Lung (tissue), 12 donors: ENCODE results near the gene JPH2. TPM values are rescaled to one million over a fixed set of nuclear protein-coding genes. Genes with fewer than 3 reads are reported as not detected.

ENCODE experiments used
- ATAC-seq: fragments of 200-7000 bp; cut with Tn5 transposase; one replicate; pipeline ENCODE4 v1.9.1; 2020; ENCODE audit warnings: moderate number of reproducible peaks; ENCODE audit not compliant: insufficient read depth, low FRiP score
- DNase-seq, 3 donors: peaks; one replicate each; pipeline ENCODE4 v3.0.0-alpha.2; 2013 to 2017
- H3K27ac ChIP-seq, 2 donors: one replicate each; pipeline ENCODE4 v1.5.1; 2013; ENCODE audit warnings: mild to moderate bottlenecking in 2 of 2, moderate library complexity in 2 of 2, control low read depth in 1 of 2, inconsistent platforms in 1 of 2, low read depth in 1 of 2, low read length in 1 of 2
- H3K27me3 ChIP-seq, 3 donors: one replicate each; pipeline ENCODE4 v1.5.1; 2013; ENCODE audit warnings: low read length in 2 of 3; ENCODE audit not compliant: control insufficient read depth in 3 of 3, insufficient read depth in 3 of 3
- H3K36me3 ChIP-seq, 4 donors: one replicate each; pipeline ENCODE4 v1.5.1; 2013; ENCODE audit warnings: low read length in 4 of 4, mild to moderate bottlenecking in 1 of 4, moderate library complexity in 1 of 4; ENCODE audit not compliant: control insufficient read depth in 4 of 4, insufficient read depth in 4 of 4
- H3K4me1 ChIP-seq, 5 donors: one replicate each; pipeline ENCODE4 v1.5.1; 2013; ENCODE audit warnings: low read length in 5 of 5, mild to moderate bottlenecking in 2 of 5, moderate library complexity in 1 of 5; ENCODE audit not compliant: control insufficient read depth in 5 of 5, insufficient read depth in 5 of 5
- H3K4me3 ChIP-seq: one replicate; pipeline ENCODE4 v1.5.1; 2013; ENCODE audit warnings: mild to moderate bottlenecking, control low read depth, moderate library complexity
- H3K9ac ChIP-seq, 2 donors: one replicate each; pipeline ENCODE4 v1.5.1; 2013; ENCODE audit warnings: low read length in 2 of 2, control low read depth in 1 of 2; ENCODE audit not compliant: insufficient read depth in 1 of 2
- H3K9me3 ChIP-seq, 4 donors: one replicate each; pipeline ENCODE4 v1.5.1; 2013; ENCODE audit warnings: low read length in 3 of 4, mild to moderate bottlenecking in 1 of 4, moderate library complexity in 1 of 4; ENCODE audit not compliant: control insufficient read depth in 4 of 4, insufficient read depth in 3 of 4
- WGBS, 2 donors: extraction: QIAGEN DNeasy Blood & Tissue Kit; methylation state at CpG; one replicate each; pipeline ENCODE4 v1.1.7; 2013; 5-methylcytosine and 5-hydroxymethylcytosine counted together
- polyA plus RNA-seq, 2 donors: library from polyadenylated mRNA; stranded (reverse); fragments of 200-250 nt; gene quantifications; one replicate each; pipeline ENCODE4 v1.2.1, GENCODE V29; 2013
- total RNA-seq, 2 donors: library from RNA; depleted of rRNA in 1 of 2; stranded (reverse); fragments of >200 nt in 1 of 2; gene quantifications; one replicate each; pipeline ENCODE4 v1.2.1, GENCODE V29; 2014 to 2021
- TF ChIP-seq, protein P1 (sequence below): IDR thresholded peaks from 2 replicates; pipeline ENCODE4 v1.5.1; 2012; ENCODE audit warnings: mild to moderate bottlenecking; ENCODE audit errors: control extremely low read depth, extremely low read depth
- donor health status: control.
- donor health status: control.
- donor health status: Bipolar disorder and iron deficiency.
- donor health status: healthy.
- donor health status: DM: yes; HTN: yes; CAD: no.

JPH2 gene
- total and polyA plus RNA-seq, 4 donors, result 2.5 to 9.2 (median 2.7) TPM

DNA sequence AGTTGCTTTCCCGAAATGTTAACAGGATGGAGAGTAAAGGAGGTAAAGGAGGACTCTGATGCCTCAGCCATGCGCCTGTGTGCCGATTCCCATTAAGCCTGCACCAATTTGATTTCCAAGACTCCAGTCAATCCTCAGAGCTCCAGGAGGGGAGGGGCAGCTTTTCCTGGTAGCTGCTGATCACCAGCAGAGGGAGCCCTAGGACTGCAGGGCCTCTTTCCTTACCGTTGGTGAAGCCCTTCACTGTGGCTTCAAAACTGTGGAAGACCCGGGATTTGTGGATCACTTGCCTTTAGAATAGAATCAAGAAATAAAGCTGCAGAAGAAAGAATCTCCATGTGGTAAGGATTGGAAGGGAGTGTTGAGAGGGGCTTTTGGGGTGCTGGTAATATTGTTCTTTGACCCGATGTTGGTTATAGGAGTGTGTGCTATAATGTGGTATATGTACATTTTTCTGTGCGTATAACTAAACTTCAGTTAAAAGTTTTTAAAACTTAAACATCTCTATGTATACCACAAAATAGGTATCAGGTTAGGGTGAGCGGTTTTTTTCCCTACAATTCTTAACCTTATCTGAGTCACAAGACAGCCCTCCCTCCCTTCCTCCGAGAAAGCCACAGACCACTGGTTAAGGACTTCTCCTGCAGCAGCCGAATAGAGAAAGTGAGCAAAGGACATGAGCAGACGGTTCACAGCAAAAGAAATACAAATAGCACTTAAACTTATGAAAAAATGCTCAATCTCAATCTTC lies 30.5 kb upstream of the JPH2 start:
- Histone ChIP-seq H3K27ac (no peak overlapping the region), H3K9me3 (no peaks in the 10 kb centered on the region), H3K4me3 (no peak overlapping the region), H3K4me1 (peaks cover 0 to under 1% (median 0%) of the 10 kb centered on the region in 5 donors), H3K36me3 (no peaks in the 10 kb centered on the region), H3K9ac (no peak overlapping the region), H3K27me3 (no peaks in the 10 kb centered on the region)
- TF ChIP-seq, protein P1, sequence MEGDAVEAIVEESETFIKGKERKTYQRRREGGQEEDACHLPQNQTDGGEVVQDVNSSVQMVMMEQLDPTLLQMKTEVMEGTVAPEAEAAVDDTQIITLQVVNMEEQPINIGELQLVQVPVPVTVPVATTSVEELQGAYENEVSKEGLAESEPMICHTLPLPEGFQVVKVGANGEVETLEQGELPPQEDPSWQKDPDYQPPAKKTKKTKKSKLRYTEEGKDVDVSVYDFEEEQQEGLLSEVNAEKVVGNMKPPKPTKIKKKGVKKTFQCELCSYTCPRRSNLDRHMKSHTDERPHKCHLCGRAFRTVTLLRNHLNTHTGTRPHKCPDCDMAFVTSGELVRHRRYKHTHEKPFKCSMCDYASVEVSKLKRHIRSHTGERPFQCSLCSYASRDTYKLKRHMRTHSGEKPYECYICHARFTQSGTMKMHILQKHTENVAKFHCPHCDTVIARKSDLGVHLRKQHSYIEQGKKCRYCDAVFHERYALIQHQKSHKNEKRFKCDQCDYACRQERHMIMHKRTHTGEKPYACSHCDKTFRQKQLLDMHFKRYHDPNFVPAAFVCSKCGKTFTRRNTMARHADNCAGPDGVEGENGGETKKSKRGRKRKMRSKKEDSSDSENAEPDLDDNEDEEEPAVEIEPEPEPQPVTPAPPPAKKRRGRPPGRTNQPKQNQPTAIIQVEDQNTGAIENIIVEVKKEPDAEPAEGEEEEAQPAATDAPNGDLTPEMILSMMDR, result peak; percentile 83
- DNase-seq, result peak; percentile 55 to 68 (median 68)
- ATAC-seq, result peak; percentile 80
- WGBS, 2 donors, result 32 to 40% methylated on average over 11 of the region's 11 CpGs

DNA sequence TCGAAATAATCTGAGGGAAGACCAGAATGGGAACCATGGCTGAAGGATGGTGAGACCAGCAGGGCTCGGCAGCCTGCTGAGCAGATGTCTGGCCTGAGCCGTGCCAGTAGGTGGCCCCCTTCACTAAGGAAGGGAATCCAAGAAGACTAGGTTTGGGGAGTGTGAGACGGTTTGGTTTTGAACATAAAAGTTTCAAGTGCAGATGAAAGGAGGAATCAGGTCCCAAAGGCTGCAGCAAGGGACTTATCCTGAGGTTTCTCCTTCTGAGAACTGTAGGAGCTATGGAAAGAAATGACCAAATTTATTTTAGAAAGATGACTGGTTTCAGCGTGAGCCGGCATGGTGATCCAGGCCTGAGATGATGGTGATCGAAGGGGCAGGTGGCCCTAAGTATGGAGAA lies 28.1 kb upstream of the JPH2 start:
- H3K36me3 ChIP-seq, result no peaks in the 10 kb centered on the region
- DNase-seq, result peak; percentile 73 to 80 (median 74)
- H3K27me3 ChIP-seq, result no peaks in the 10 kb centered on the region
- TF ChIP-seq, protein P1, result peak; percentile 56
- H3K9me3 ChIP-seq, result no peaks in the 10 kb centered on the region
- peaks cover 0 to 11% (median 6%) of the 10 kb centered on the region in 5 donors for H3K4me1 ChIP-seq
- H3K9ac ChIP-seq, result no peak overlapping the region
- no peak overlapping the region for H3K27ac ChIP-seq
- WGBS, 2 donors, result 52% methylated on average over 7 of the region's 7 CpGs
- no peak for ATAC-seq
- H3K4me3 ChIP-seq, result no peak overlapping the region

- no peaks in the 10 kb centered on the region for H3K27me3 ChIP-seq
- TF ChIP-seq, protein P1, result no peak
- DNase-seq (no peak), ATAC-seq (no peak)
- no peak overlapping the region for H3K4me3 ChIP-seq
- WGBS, 2 donors, result 78 to 92% methylated on average over 4 of the region's 4 CpGs
- H3K4me1 ChIP-seq, result peaks cover 6 to 29% (median 11%) of the 10 kb centered on the region in 5 donors
- H3K9ac ChIP-seq, result no peak overlapping the region
- no peak overlapping the region for H3K27ac ChIP-seq
- no peaks in the 10 kb centered on the region for H3K36me3 ChIP-seq
- no peaks in the 10 kb centered on the region for H3K9me3 ChIP-seq
Observed at GRCh38 chr20:44212792-44213191, 25.8 kb upstream of the JPH2 start.
